Neural cell (in vitro differentiated cells): Measurements from ENCODE around the gene GCNT1. TPM values are rescaled to one million over a fixed set of nuclear protein-coding genes. Genes with fewer than 3 reads are reported as not detected.

ENCODE experiments used
- H2AFZ ChIP-seq: fragments of 200-600, 300-800 bp; sonication (generic), shearing (Covaris generic); 2 replicates; pipeline ENCODE4 v1.6.0; 2014; ENCODE audit warnings: low read depth, mild to moderate bottlenecking, antibody characterized with exemption, low read length, moderate library complexity
- H3F3A ChIP-seq: fragments of 200-600 bp; shearing (Covaris generic); 2 replicates; pipeline ENCODE4 v1.6.1; 2016; ENCODE audit warnings: mild to moderate bottlenecking, moderate library complexity, mixed read lengths, antibody characterized with exemption, low read length; ENCODE audit not compliant: insufficient read depth, poor library complexity, severe bottlenecking
- H3K27ac ChIP-seq: fragments of 200-600, 300-800 bp; sonication (generic), shearing (Covaris generic); 2 replicates; pipeline ENCODE4 v1.5.1; 2014; ENCODE audit warnings: mild to moderate bottlenecking, low read length, moderate library complexity
- H3K27me3 ChIP-seq: fragments of 300-800, 200-600 bp; sonication (generic), shearing (Covaris generic); 2 replicates; pipeline ENCODE4 v1.6.0; 2014; ENCODE audit warnings: mild to moderate bottlenecking, low read depth, low read length, moderate library complexity; ENCODE audit not compliant: insufficient read depth
- H3K36me3 ChIP-seq: fragments of 300-800, 200-600 bp; sonication (generic), shearing (Covaris generic); 2 replicates; pipeline ENCODE4 v1.5.1; 2014; ENCODE audit warnings: mild to moderate bottlenecking, antibody characterized with exemption, low read length, moderate library complexity; ENCODE audit not compliant: insufficient read depth
- H3K4me2 ChIP-seq: fragments of 300-800, 200-600 bp; sonication (generic), shearing (Covaris generic); 2 replicates; pipeline ENCODE4 v1.6.0; 2014; ENCODE audit warnings: mild to moderate bottlenecking, low read length
- H3K4me3 ChIP-seq: fragments of 300-800, 200-600 bp; sonication (generic), shearing (Covaris generic); 2 replicates; pipeline ENCODE4 v1.5.1; 2014; ENCODE audit warnings: mild to moderate bottlenecking, low read length, moderate library complexity
- H3K79me2 ChIP-seq: fragments of 200-600 bp; shearing (Covaris generic); replicated peaks from 2 replicates; pipeline ENCODE4 v1.6.0; 2014; ENCODE audit warnings: mild to moderate bottlenecking, low read length, moderate library complexity; ENCODE audit not compliant: insufficient read depth
- H3K9ac ChIP-seq: fragments of 300-800, 200-600 bp; sonication (generic), shearing (Covaris generic); 2 replicates; pipeline ENCODE4 v1.6.1; 2016; ENCODE audit warnings: mild to moderate bottlenecking, low read length, mixed read lengths
- H3K9me2 ChIP-seq: fragments of 200-600 bp; shearing (Covaris generic); 2 replicates; pipeline ENCODE4 v1.6.1; 2016; ENCODE audit warnings: mild to moderate bottlenecking, low read length, mixed read lengths; ENCODE audit not compliant: insufficient read depth
- H3K9me3 ChIP-seq: fragments of 200-600, 300-800 bp; sonication (generic), shearing (Covaris generic); 2 replicates; pipeline ENCODE4 v1.6.1; 2016; ENCODE audit warnings: mild to moderate bottlenecking, mixed run types, low read length, moderate library complexity, mixed read lengths
- H4K20me1 ChIP-seq: fragments of 200-600 bp; shearing (Covaris generic); 2 replicates; pipeline ENCODE4 v1.6.1; 2016; ENCODE audit warnings: mild to moderate bottlenecking, mixed run types; ENCODE audit not compliant: insufficient read depth
- EP300 ChIP-seq: fragments of 450-650 bp; conservative IDR thresholded peaks from 2 replicates; pipeline ENCODE4 v1.6.1; 2014; ENCODE audit warnings: antibody characterized with exemption, mild to moderate bottlenecking, moderate library complexity; ENCODE audit not compliant: poor library complexity, severe bottlenecking
- EZH2 ChIP-seq: fragments of 200-600, 300-800 bp; shearing (Covaris generic), sonication (generic); IDR thresholded peaks from 2 replicates; pipeline ENCODE4 v1.6.1; 2014; ENCODE audit warnings: antibody characterized with exemption, low read length, borderline replicate concordance, mild to moderate bottlenecking; ENCODE audit not compliant: insufficient read depth, poor library complexity, severe bottlenecking
- MXI1 ChIP-seq: fragments of 450-650 bp; conservative IDR thresholded peaks from 2 replicates; pipeline ENCODE4 v1.6.1; 2014; ENCODE audit warnings: antibody characterized with exemption, mild to moderate bottlenecking; ENCODE audit not compliant: poor library complexity, severe bottlenecking
- POLR2AphosphoS5 ChIP-seq: IDR thresholded peaks from 2 replicates; pipeline ENCODE4 v1.6.1; 2012
- RAD21 ChIP-seq: fragments of 450-650 bp; conservative IDR thresholded peaks from 2 replicates; pipeline ENCODE4 v1.6.1; 2014; ENCODE audit warnings: antibody characterized with exemption, mild to moderate bottlenecking, moderate library complexity
- SMC3 ChIP-seq: fragments of 450-650 bp; conservative IDR thresholded peaks from 2 replicates; pipeline ENCODE4 v1.6.1; 2014; ENCODE audit warnings: antibody characterized with exemption, mild to moderate bottlenecking, moderate library complexity; ENCODE audit not compliant: poor library complexity
- TAF1 ChIP-seq: IDR thresholded peaks from 2 replicates; pipeline ENCODE4 v1.6.1; 2012; ENCODE audit warnings: low read depth
- polyA plus RNA-seq: library from polyadenylated mRNA; depleted of rRNA; stranded (reverse); fragments of >200 nt; gene quantifications from 2 replicates; pipeline ENCODE4 v1.2.3, GENCODE V29; 2014
- TF ChIP-seq, protein P1 (sequence below): IDR thresholded peaks from 2 replicates; pipeline ENCODE4 v1.6.1; 2012; ENCODE audit warnings: borderline replicate concordance
- TF ChIP-seq, protein P2 (sequence below): fragments of 450-650 bp; IDR thresholded peaks from 2 replicates; pipeline ENCODE4 v1.5.1; 2014; ENCODE audit warnings: antibody characterized with exemption, mild to moderate bottlenecking, moderate library complexity; ENCODE audit not compliant: poor library complexity, severe bottlenecking

Gene GCNT1
- polyA plus RNA-seq, 1 donor from 2014 or later = 0.22 TPM

GRCh38 chr9:76510041-76510440 is 51.1 kb downstream of the GCNT1 start:
- H3K9ac ChIP-seq = no peak overlapping the region
- no peak overlapping the region for H3K4me3 ChIP-seq
- H3K4me2 ChIP-seq = no peak overlapping the region
- no peaks in the 10 kb centered on the region for H3K79me2 ChIP-seq
- no peaks in the 10 kb centered on the region for H4K20me1 ChIP-seq
- TF ChIP-seq MXI1 (no peak), EP300 (no peak), RAD21 (no peak), TAF1 (no peak), EZH2 (no peak), SMC3 (no peak), POLR2AphosphoS5 (no peak)
- TF ChIP-seq, protein P1, sequence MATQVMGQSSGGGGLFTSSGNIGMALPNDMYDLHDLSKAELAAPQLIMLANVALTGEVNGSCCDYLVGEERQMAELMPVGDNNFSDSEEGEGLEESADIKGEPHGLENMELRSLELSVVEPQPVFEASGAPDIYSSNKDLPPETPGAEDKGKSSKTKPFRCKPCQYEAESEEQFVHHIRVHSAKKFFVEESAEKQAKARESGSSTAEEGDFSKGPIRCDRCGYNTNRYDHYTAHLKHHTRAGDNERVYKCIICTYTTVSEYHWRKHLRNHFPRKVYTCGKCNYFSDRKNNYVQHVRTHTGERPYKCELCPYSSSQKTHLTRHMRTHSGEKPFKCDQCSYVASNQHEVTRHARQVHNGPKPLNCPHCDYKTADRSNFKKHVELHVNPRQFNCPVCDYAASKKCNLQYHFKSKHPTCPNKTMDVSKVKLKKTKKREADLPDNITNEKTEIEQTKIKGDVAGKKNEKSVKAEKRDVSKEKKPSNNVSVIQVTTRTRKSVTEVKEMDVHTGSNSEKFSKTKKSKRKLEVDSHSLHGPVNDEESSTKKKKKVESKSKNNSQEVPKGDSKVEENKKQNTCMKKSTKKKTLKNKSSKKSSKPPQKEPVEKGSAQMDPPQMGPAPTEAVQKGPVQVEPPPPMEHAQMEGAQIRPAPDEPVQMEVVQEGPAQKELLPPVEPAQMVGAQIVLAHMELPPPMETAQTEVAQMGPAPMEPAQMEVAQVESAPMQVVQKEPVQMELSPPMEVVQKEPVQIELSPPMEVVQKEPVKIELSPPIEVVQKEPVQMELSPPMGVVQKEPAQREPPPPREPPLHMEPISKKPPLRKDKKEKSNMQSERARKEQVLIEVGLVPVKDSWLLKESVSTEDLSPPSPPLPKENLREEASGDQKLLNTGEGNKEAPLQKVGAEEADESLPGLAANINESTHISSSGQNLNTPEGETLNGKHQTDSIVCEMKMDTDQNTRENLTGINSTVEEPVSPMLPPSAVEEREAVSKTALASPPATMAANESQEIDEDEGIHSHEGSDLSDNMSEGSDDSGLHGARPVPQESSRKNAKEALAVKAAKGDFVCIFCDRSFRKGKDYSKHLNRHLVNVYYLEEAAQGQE = no peak
- TF ChIP-seq, protein P2, sequence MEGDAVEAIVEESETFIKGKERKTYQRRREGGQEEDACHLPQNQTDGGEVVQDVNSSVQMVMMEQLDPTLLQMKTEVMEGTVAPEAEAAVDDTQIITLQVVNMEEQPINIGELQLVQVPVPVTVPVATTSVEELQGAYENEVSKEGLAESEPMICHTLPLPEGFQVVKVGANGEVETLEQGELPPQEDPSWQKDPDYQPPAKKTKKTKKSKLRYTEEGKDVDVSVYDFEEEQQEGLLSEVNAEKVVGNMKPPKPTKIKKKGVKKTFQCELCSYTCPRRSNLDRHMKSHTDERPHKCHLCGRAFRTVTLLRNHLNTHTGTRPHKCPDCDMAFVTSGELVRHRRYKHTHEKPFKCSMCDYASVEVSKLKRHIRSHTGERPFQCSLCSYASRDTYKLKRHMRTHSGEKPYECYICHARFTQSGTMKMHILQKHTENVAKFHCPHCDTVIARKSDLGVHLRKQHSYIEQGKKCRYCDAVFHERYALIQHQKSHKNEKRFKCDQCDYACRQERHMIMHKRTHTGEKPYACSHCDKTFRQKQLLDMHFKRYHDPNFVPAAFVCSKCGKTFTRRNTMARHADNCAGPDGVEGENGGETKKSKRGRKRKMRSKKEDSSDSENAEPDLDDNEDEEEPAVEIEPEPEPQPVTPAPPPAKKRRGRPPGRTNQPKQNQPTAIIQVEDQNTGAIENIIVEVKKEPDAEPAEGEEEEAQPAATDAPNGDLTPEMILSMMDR = no peak
- H3K36me3 ChIP-seq = no peaks in the 10 kb centered on the region
- no peaks in the 10 kb centered on the region for H3K27me3 ChIP-seq
- H3K27ac ChIP-seq = no peak overlapping the region
- H3K9me3 ChIP-seq = no peaks in the 10 kb centered on the region
- no peaks in the 10 kb centered on the region for H3K9me2 ChIP-seq
- no peaks in the 10 kb centered on the region for H3F3A ChIP-seq
- no peak overlapping the region for H2AFZ ChIP-seq

GRCh38 chr9:76510446-76510845 is 51.5 kb downstream of the GCNT1 start:
- Histone ChIP-seq H3K9ac (no peak overlapping the region), H2AFZ (no peak overlapping the region), H3K27ac (no peak overlapping the region), H3K27me3 (no peaks in the 10 kb centered on the region), H3K9me2 (no peaks in the 10 kb centered on the region), H3K36me3 (no peaks in the 10 kb centered on the region), H3K9me3 (no peaks in the 10 kb centered on the region), H3K79me2 (no peaks in the 10 kb centered on the region), H3K4me2 (no peak overlapping the region), H3K4me3 (no peak overlapping the region), H4K20me1 (no peaks in the 10 kb centered on the region), H3F3A (no peaks in the 10 kb centered on the region)
- TF ChIP-seq MXI1 (no peak), SMC3 (no peak), EZH2 (no peak), EP300 (no peak), RAD21 (no peak), POLR2AphosphoS5 (no peak), TAF1 (no peak)
- TF ChIP-seq, protein P1 = no peak
- TF ChIP-seq, protein P2 = no peak
